A673 (cell line): ENCODE measurements around the gene IQCH.

ENCODE experiments used
- EZH2 ChIP-seq: fragments of 200-600 bp; sonication (generic); IDR thresholded peaks from 2 replicates; pipeline ENCODE4 v1.6.1; 2017; ENCODE audit warnings: borderline replicate concordance, low read depth, mild to moderate bottlenecking, mixed read lengths, antibody characterized with exemption, low read length; ENCODE audit not compliant: poor library complexity, severe bottlenecking
- TF ChIP-seq, protein P1 (sequence below): fragments of 300-800, 200-600 bp; sonication (generic); conservative IDR thresholded peaks from 2 replicates; pipeline ENCODE4 v1.5.1; 2017; ENCODE audit warnings: low read depth, mild to moderate bottlenecking, antibody characterized with exemption, low read length, moderate library complexity, mixed read lengths

DNA sequence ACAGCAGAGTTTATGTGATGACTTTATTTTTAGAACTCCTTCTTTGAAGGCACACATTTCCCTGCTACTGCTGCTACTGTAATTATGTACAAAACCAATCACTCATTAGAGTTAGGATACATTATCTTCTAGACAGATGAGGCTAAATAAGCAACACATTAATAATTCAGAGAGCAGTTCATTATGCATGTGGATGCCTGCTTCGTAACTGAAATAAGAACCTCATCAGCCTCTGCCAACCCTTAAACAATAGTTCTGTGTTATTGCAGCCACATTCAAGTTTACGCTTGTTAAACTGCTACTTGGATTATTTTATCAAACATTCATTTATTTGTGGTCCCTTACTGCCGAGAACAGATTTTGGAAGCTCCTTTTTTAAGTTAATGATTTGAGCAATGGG lies 213.8 kb downstream of the IQCH start:
- TF ChIP-seq, protein P1, sequence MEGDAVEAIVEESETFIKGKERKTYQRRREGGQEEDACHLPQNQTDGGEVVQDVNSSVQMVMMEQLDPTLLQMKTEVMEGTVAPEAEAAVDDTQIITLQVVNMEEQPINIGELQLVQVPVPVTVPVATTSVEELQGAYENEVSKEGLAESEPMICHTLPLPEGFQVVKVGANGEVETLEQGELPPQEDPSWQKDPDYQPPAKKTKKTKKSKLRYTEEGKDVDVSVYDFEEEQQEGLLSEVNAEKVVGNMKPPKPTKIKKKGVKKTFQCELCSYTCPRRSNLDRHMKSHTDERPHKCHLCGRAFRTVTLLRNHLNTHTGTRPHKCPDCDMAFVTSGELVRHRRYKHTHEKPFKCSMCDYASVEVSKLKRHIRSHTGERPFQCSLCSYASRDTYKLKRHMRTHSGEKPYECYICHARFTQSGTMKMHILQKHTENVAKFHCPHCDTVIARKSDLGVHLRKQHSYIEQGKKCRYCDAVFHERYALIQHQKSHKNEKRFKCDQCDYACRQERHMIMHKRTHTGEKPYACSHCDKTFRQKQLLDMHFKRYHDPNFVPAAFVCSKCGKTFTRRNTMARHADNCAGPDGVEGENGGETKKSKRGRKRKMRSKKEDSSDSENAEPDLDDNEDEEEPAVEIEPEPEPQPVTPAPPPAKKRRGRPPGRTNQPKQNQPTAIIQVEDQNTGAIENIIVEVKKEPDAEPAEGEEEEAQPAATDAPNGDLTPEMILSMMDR: no peak
- TF ChIP-seq EZH2: no peak
